ENCODE results near the gene SF3A2.

SF3A2 gene

GRCh38 chr19:2212861-2213711 lies 23.5 kb upstream of the SF3A2 start:
- Histone ChIP-seq H3K36me3 (ENCODE audit: control insufficient read depth in 2 of 2, insufficient read depth in 1 of 2, low read length in 2 of 2) (peaks cover 0 to 93% of the 10 kb centered on the region in 2 experiments; a peak in 2 of 3 replicates), H3K9me3 (ENCODE audit: control insufficient read depth, insufficient read depth, low read depth, low read length) (no peaks in the 10 kb centered on the region), H3K27ac (ENCODE audit: extremely low read depth, low read depth, low read length) (no peak overlapping the region), H3K4me1 (ENCODE audit: control insufficient read depth, insufficient read depth, low read length) (no peaks in the 10 kb centered on the region), H3K4me3 (ENCODE audit: low read depth, low read length) (no peak overlapping the region)
- ChIA-PET POLR2A (no interaction called here), CTCF (interaction anchor here (1.3 to 1.6 kb wide), 2 partner anchors 14 to 57 kb away, joined by 4 to 6 read pairs; no protein-coding TSS in a partner anchor)
- no peak for TF ChIP-seq ZNF513 (tag by site-specific recombination; IDR thresholded peaks at IDR 0.05)
- no peak for TF ChIP-seq HOXA7 (CRISPR knock-in tag; IDR thresholded peaks at IDR 0.05; ENCODE audit: borderline replicate concordance)
- no peak for TF ChIP-seq ZNF791 (tag by site-specific recombination; IDR thresholded peaks at IDR 0.05)
- no peak for TF ChIP-seq ZNF555 (tag by site-specific recombination; conservative IDR thresholded peaks at IDR 0.05)
- TF ChIP-seq FEZF1 (tag by site-specific recombination; IDR thresholded peaks at IDR 0.05) = no peak
- no peak for TF ChIP-seq ZSCAN23 (tag by site-specific recombination; IDR thresholded peaks at IDR 0.05)
- TF ChIP-seq ZNF473 (tag by site-specific recombination; IDR thresholded peaks at IDR 0.05) = no peak
- TF ChIP-seq ZNF76 (tag by site-specific recombination; IDR thresholded peaks at IDR 0.05; ENCODE audit: borderline replicate concordance, low read depth) = no peak
- no peak for TF ChIP-seq ZNF677 (tag by site-specific recombination; IDR thresholded peaks at IDR 0.05)
- no peak for TF ChIP-seq SCRT2 (tag by site-specific recombination; IDR thresholded peaks at IDR 0.05)
- TF ChIP-seq ZNF2 (tag by site-specific recombination; IDR thresholded peaks at IDR 0.05) = no peak
- TF ChIP-seq ZNF248 (tag by site-specific recombination; IDR thresholded peaks at IDR 0.05) = no peak
- TF ChIP-seq ZFP69B (tag by site-specific recombination; IDR thresholded peaks at IDR 0.05) = no peak
- no peak for TF ChIP-seq ZBTB21 (tag by site-specific recombination; IDR thresholded peaks at IDR 0.05)
- TF ChIP-seq ZNF366 (tag by site-specific recombination; conservative IDR thresholded peaks at IDR 0.05) = no peak
- no peak for TF ChIP-seq ZNF544 (tag by site-specific recombination; IDR thresholded peaks at IDR 0.05)
- no peak for TF ChIP-seq PRDM10 (tag by site-specific recombination; IDR thresholded peaks at IDR 0.05)
- no peak for TF ChIP-seq ZNF26 (tag by site-specific recombination; IDR thresholded peaks at IDR 0.05)
- no peak for TF ChIP-seq KLF9 (tag by site-specific recombination; IDR thresholded peaks at IDR 0.05; ENCODE audit: low read depth)
